ENCODE results near the gene TGFBI. TPM values are rescaled to one million over a fixed set of nuclear protein-coding genes. Genes with fewer than 3 reads are reported as not detected.

TGFBI gene
- total RNA-seq, 1 donor from 2014 or later: 2.3 TPM

- DNase-seq (ENCODE audit: low spot score, unreplicated experiment): no peak
- Mint-ChIP-seq H3K9me3 (ENCODE audit: low read depth) (no peaks in the 10 kb centered on the region), H3K4me3 (ENCODE audit: low read depth) (no peak overlapping the region), H3K36me3 (ENCODE audit: insufficient read depth) (no peaks in the 10 kb centered on the region), H3K4me1 (ENCODE audit: low read depth) (peaks cover 7% of the 10 kb centered on the region), H3K27me3 (peaks cover 16% of the 10 kb centered on the region), H3K27ac (no peak overlapping the region)
- no peak for TF ChIP-seq CTCF (IDR thresholded peaks at IDR 0.05; ENCODE audit: unreplicated experiment)
Measured at GRCh38 chr5:136098176-136098575, 69.4 kb downstream of the TGFBI start.

- peaks cover 19% of the 10 kb centered on the region for H3K27me3 Mint-ChIP-seq
- no peak overlapping the region for H3K4me3 Mint-ChIP-seq (ENCODE audit: low read depth)
- peaks cover 9% of the 10 kb centered on the region for H3K4me1 Mint-ChIP-seq (ENCODE audit: low read depth)
- no peak overlapping the region for H3K27ac Mint-ChIP-seq
- no peak for TF ChIP-seq CTCF (IDR thresholded peaks at IDR 0.05; ENCODE audit: unreplicated experiment)
- no peaks in the 10 kb centered on the region for H3K36me3 Mint-ChIP-seq (ENCODE audit: insufficient read depth)
- no peak for DNase-seq (ENCODE audit: low spot score, unreplicated experiment)
- no peaks in the 10 kb centered on the region for H3K9me3 Mint-ChIP-seq (ENCODE audit: low read depth)
Measured at GRCh38 chr5:136099870-136100269, 71.1 kb downstream of the TGFBI start.

- DNase-seq (ENCODE audit: low spot score, unreplicated experiment): no peak
- Mint-ChIP-seq H3K4me1 (ENCODE audit: low read depth) (peaks cover 11% of the 10 kb centered on the region), H3K4me3 (ENCODE audit: low read depth) (no peak overlapping the region), H3K27me3 (peaks cover 16% of the 10 kb centered on the region), H3K36me3 (ENCODE audit: insufficient read depth) (no peaks in the 10 kb centered on the region), H3K9me3 (ENCODE audit: low read depth) (no peaks in the 10 kb centered on the region), H3K27ac (no peak overlapping the region)
- TF ChIP-seq CTCF (IDR thresholded peaks at IDR 0.05; ENCODE audit: unreplicated experiment): no peak
Measured at GRCh38 chr5:136101884-136102283, 73.1 kb downstream of the TGFBI start.

GRCh38 chr5:136103118-136103517 is 74.3 kb downstream of the TGFBI start:
- no peak for TF ChIP-seq CTCF (IDR thresholded peaks at IDR 0.05; ENCODE audit: unreplicated experiment)
- no peaks in the 10 kb centered on the region for H3K9me3 Mint-ChIP-seq (ENCODE audit: low read depth)
- H3K4me1 Mint-ChIP-seq (ENCODE audit: low read depth): peaks cover 21% of the 10 kb centered on the region
- no peak overlapping the region for H3K4me3 Mint-ChIP-seq (ENCODE audit: low read depth)
- H3K27ac Mint-ChIP-seq: no peak overlapping the region
- H3K27me3 Mint-ChIP-seq: peaks cover 14% of the 10 kb centered on the region
- H3K36me3 Mint-ChIP-seq (ENCODE audit: insufficient read depth): no peaks in the 10 kb centered on the region
- no peak for DNase-seq (ENCODE audit: low spot score, unreplicated experiment)

- H3K36me3 Mint-ChIP-seq (ENCODE audit: insufficient read depth): no peaks in the 10 kb centered on the region
- H3K9me3 Mint-ChIP-seq (ENCODE audit: low read depth): no peaks in the 10 kb centered on the region
- TF ChIP-seq CTCF (IDR thresholded peaks at IDR 0.05; ENCODE audit: unreplicated experiment): no peak
- peaks cover 10% of the 10 kb centered on the region for H3K27me3 Mint-ChIP-seq
- H3K4me3 Mint-ChIP-seq (ENCODE audit: low read depth): no peak overlapping the region
- H3K4me1 Mint-ChIP-seq (ENCODE audit: low read depth): peaks cover 21% of the 10 kb centered on the region
- no peak for DNase-seq (ENCODE audit: low spot score, unreplicated experiment)
- H3K27ac Mint-ChIP-seq: no peak overlapping the region
Measured at GRCh38 chr5:136104306-136104965, 75.6 kb downstream of the TGFBI start.

All from progenitor cell of endocrine pancreas (in vitro differentiated cells).